Stimulated activated memory B cell treated with anti-CD40 and anti-IgM and Interleukin-4, amounts not matched to agents 10 μg/mL and 1 μg/mL and 100 μg/mL, for 72 hours (primary cell): ENCODE measurements around the gene CPA4.

Experiments
- ATAC-seq: fragments of 150-1000 bp; cut with Tn5 transposase; 2 replicates; pipeline ENCODE4 v1.10.0; 2021
- H3K27ac Mint-ChIP-seq: one replicate; pipeline ENCODE4 v1.8.0; 2022; ENCODE audit warnings: mild to moderate bottlenecking, mixed read lengths
- H3K27me3 Mint-ChIP-seq: one replicate; pipeline ENCODE4 v1.8.0; 2022; ENCODE audit warnings: mixed read lengths
- H3K36me3 Mint-ChIP-seq: one replicate; pipeline ENCODE4 v1.8.0; 2022; ENCODE audit warnings: mixed read lengths
- H3K4me1 Mint-ChIP-seq: one replicate; pipeline ENCODE4 v1.8.0; 2022; ENCODE audit warnings: mixed read lengths
- H3K4me3 Mint-ChIP-seq: one replicate; pipeline ENCODE4 v1.8.0; 2022; ENCODE audit warnings: mild to moderate bottlenecking, moderate library complexity, mixed read lengths
- H3K9me3 Mint-ChIP-seq: one replicate; pipeline ENCODE4 v1.8.0; 2022; ENCODE audit warnings: mixed read lengths

CPA4 gene

GRCh38 chr7:130341882-130342281 is 48.9 kb downstream of the CPA4 start:
- Mint-ChIP-seq H3K36me3 (no peaks in the 10 kb centered on the region), H3K4me1 (no peaks in the 10 kb centered on the region), H3K4me3 (no peak overlapping the region), H3K9me3 (peaks cover 3% of the 10 kb centered on the region), H3K27me3 (peaks cover under 1% of the 10 kb centered on the region), H3K27ac (no peak overlapping the region)
- no peak for ATAC-seq

- H3K9me3 Mint-ChIP-seq = peaks cover 3% of the 10 kb centered on the region
- no peak overlapping the region for H3K4me3 Mint-ChIP-seq
- H3K27ac Mint-ChIP-seq = no peak overlapping the region
- ATAC-seq = no peak
- no peaks in the 10 kb centered on the region for H3K4me1 Mint-ChIP-seq
- peaks cover 10% of the 10 kb centered on the region for H3K27me3 Mint-ChIP-seq
- no peaks in the 10 kb centered on the region for H3K36me3 Mint-ChIP-seq
These were observed 49.9 kb downstream of the CPA4 start for GRCh38 chr7:130342701-130343380.

- H3K9me3 Mint-ChIP-seq = peaks cover 3% of the 10 kb centered on the region
- H3K4me1 Mint-ChIP-seq = no peaks in the 10 kb centered on the region
- H3K27ac Mint-ChIP-seq = no peak within 1 kb of the TSS
- no peaks in the 10 kb centered on the region for H3K36me3 Mint-ChIP-seq
- no peak within 1 kb of the TSS for H3K4me3 Mint-ChIP-seq
- peaks cover 18% of the 10 kb centered on the region for H3K27me3 Mint-ChIP-seq
- no peak for ATAC-seq
These were observed 51.4 kb downstream of the CPA4 start, which contains the start of gene CPA5 for GRCh38 chr7:130344271-130344866. Gene CPA5, plus strand, starts transcription at chr7:130344816. Its CDS starts 1,670 bp downstream, at chr7:130346486.

- ATAC-seq = no peak
- Mint-ChIP-seq H3K4me3 (no peak overlapping the region), H3K27ac (no peak overlapping the region), H3K4me1 (no peaks in the 10 kb centered on the region), H3K36me3 (no peaks in the 10 kb centered on the region), H3K27me3 (peaks cover 24% of the 10 kb centered on the region), H3K9me3 (peaks cover 3% of the 10 kb centered on the region)
These were observed 52.2 kb downstream of the CPA4 start for GRCh38 chr7:130345136-130345535.

- Mint-ChIP-seq H3K9me3 (peaks cover 3% of the 10 kb centered on the region), H3K27me3 (peaks cover 30% of the 10 kb centered on the region), H3K4me1 (no peaks in the 10 kb centered on the region), H3K4me3 (no peak overlapping the region), H3K36me3 (no peaks in the 10 kb centered on the region), H3K27ac (no peak overlapping the region)
- ATAC-seq = no peak
These were observed 52.8 kb downstream of the CPA4 start for GRCh38 chr7:130345725-130346124.

GRCh38 chr7:130346177-130346905 is 53.4 kb downstream of the CPA4 start:
- Mint-ChIP-seq H3K4me3 (no peak overlapping the region), H3K27me3 (peaks cover 34% of the 10 kb centered on the region), H3K27ac (no peak overlapping the region), H3K4me1 (no peaks in the 10 kb centered on the region), H3K36me3 (no peaks in the 10 kb centered on the region), H3K9me3 (peaks cover 3% of the 10 kb centered on the region)
- ATAC-seq = no peak

GRCh38 chr7:130346941-130347340 is 54.0 kb downstream of the CPA4 start:
- Mint-ChIP-seq H3K9me3 (peaks cover 3% of the 10 kb centered on the region), H3K36me3 (no peaks in the 10 kb centered on the region), H3K4me3 (no peak overlapping the region), H3K27me3 (peaks cover 40% of the 10 kb centered on the region), H3K4me1 (no peaks in the 10 kb centered on the region), H3K27ac (no peak overlapping the region)
- ATAC-seq = no peak

GRCh38 chr7:130349911-130350782 is 57.2 kb downstream of the CPA4 start:
- H3K9me3 Mint-ChIP-seq = no peaks in the 10 kb centered on the region
- H3K36me3 Mint-ChIP-seq = no peaks in the 10 kb centered on the region
- H3K4me1 Mint-ChIP-seq = no peaks in the 10 kb centered on the region

GRCh38 chr7:130350945-130351790 is 58.2 kb downstream of the CPA4 start:
- H3K27ac Mint-ChIP-seq = no peak overlapping the region
- H3K4me1 Mint-ChIP-seq = no peaks in the 10 kb centered on the region
- ATAC-seq = peak; percentile 14
- peaks cover 44% of the 10 kb centered on the region for H3K27me3 Mint-ChIP-seq
- H3K4me3 Mint-ChIP-seq = no peak overlapping the region
- H3K9me3 Mint-ChIP-seq = no peaks in the 10 kb centered on the region
- H3K36me3 Mint-ChIP-seq = no peaks in the 10 kb centered on the region

More at GRCh38 chr7:130349911-130350782, 57.2 kb downstream of the CPA4 start:
- Mint-ChIP-seq H3K27me3 (peaks cover 44% of the 10 kb centered on the region), H3K4me3 (no peak overlapping the region), H3K27ac (no peak overlapping the region)
- ATAC-seq = peak; percentile 14

- H3K36me3 Mint-ChIP-seq = no peaks in the 10 kb centered on the region
- no peaks in the 10 kb centered on the region for H3K4me1 Mint-ChIP-seq
- no peaks in the 10 kb centered on the region for H3K9me3 Mint-ChIP-seq
- no peak overlapping the region for H3K4me3 Mint-ChIP-seq
- no peak overlapping the region for H3K27ac Mint-ChIP-seq
- ATAC-seq = no peak
- H3K27me3 Mint-ChIP-seq = peaks cover 44% of the 10 kb centered on the region
These were observed 58.8 kb downstream of the CPA4 start for GRCh38 chr7:130351791-130352090.

GRCh38 chr7:130352194-130353074 is 59.5 kb downstream of the CPA4 start:
- Mint-ChIP-seq H3K27ac (no peak overlapping the region), H3K4me1 (no peaks in the 10 kb centered on the region)

GRCh38 chr7:130353196-130353595 is 60.2 kb downstream of the CPA4 start:
- no peak overlapping the region for H3K27ac Mint-ChIP-seq
- no peaks in the 10 kb centered on the region for H3K36me3 Mint-ChIP-seq
- H3K9me3 Mint-ChIP-seq = no peaks in the 10 kb centered on the region
- no peak for ATAC-seq
- no peaks in the 10 kb centered on the region for H3K4me1 Mint-ChIP-seq
- H3K27me3 Mint-ChIP-seq = peaks cover 30% of the 10 kb centered on the region
- no peak overlapping the region for H3K4me3 Mint-ChIP-seq

More at GRCh38 chr7:130352194-130353074, 59.5 kb downstream of the CPA4 start:
- no peak for ATAC-seq
- H3K9me3 Mint-ChIP-seq = no peaks in the 10 kb centered on the region
- H3K36me3 Mint-ChIP-seq = no peaks in the 10 kb centered on the region
- H3K27me3 Mint-ChIP-seq = peaks cover 38% of the 10 kb centered on the region
- H3K4me3 Mint-ChIP-seq = no peak overlapping the region

- no peak for ATAC-seq
- Mint-ChIP-seq H3K27me3 (peaks cover 11% of the 10 kb centered on the region), H3K4me1 (no peaks in the 10 kb centered on the region), H3K27ac (no peak overlapping the region), H3K4me3 (no peak overlapping the region), H3K36me3 (no peaks in the 10 kb centered on the region), H3K9me3 (peaks cover 13% of the 10 kb centered on the region)
These were observed 63.3 kb downstream of the CPA4 start for GRCh38 chr7:130356121-130356875.
